Activated naive CD4-positive, alpha-beta T cell treated with anti-CD3 and anti-CD28 coated beads, Interleukin-2, amount 10 ng/mL, durations not matched to agents 7 days and 5 days (primary cell): ENCODE measurements around the gene ASCL4.

Experiments
- CTCF ChIA-PET: fragments of 350-600 bp; sonication (Branson Sonifier 250); formaldehyde crosslinking; loops from one replicate; lab custom pipeline; 2021; ENCODE audit warnings: antibody characterized with exemption; lab: Charles Lee
- DNase-seq: peaks from one replicate; pipeline ENCODE4 v3.0.0-alpha.2; 2020
- H3K27ac Mint-ChIP-seq: one replicate; pipeline ENCODE4 v1.8.0; 2021; ENCODE audit warnings: mild to moderate bottlenecking, moderate library complexity, mixed read lengths
- H3K27me3 Mint-ChIP-seq: one replicate; pipeline ENCODE4 v1.8.0; 2021; ENCODE audit warnings: mild to moderate bottlenecking, mixed read lengths
- H3K36me3 Mint-ChIP-seq: one replicate; pipeline ENCODE4 v1.8.0; 2021; ENCODE audit warnings: mixed read lengths
- H3K4me1 Mint-ChIP-seq: one replicate; pipeline ENCODE4 v1.8.0; 2021; ENCODE audit warnings: mixed read lengths
- H3K4me3 Mint-ChIP-seq: one replicate; pipeline ENCODE4 v1.8.0; 2021; ENCODE audit warnings: mild to moderate bottlenecking, moderate library complexity, mixed read lengths
- H3K9me3 Mint-ChIP-seq: one replicate; pipeline ENCODE4 v1.8.0; 2021; ENCODE audit warnings: mixed read lengths

ASCL4 gene

GRCh38 chr12:107760809-107761501, 13.5 kb upstream of the ASCL4 start, which contains the start of gene PRDM4:
Gene PRDM4 (minus strand): TSS chr12:107761137. CDS start chr12:107760515, 622 bp downstream.
- peak; percentile 91 for DNase-seq
- Mint-ChIP-seq H3K9me3 (no peaks in the 10 kb centered on the region), H3K36me3 (peaks cover 16% of the 10 kb centered on the region), H3K4me3 (peak within 1 kb of the TSS; percentile 92), H3K4me1 (peaks cover 31% of the 10 kb centered on the region), H3K27me3 (peaks cover 17% of the 10 kb centered on the region), H3K27ac (peak within 1 kb of the TSS; percentile 90)
- CTCF ChIA-PET, result no interaction called here

- H3K4me1 Mint-ChIP-seq, result peaks cover 31% of the 10 kb centered on the region
- peaks cover 15% of the 10 kb centered on the region for H3K36me3 Mint-ChIP-seq
- H3K9me3 Mint-ChIP-seq, result no peaks in the 10 kb centered on the region
- CTCF ChIA-PET, result no interaction called here
- no peak for DNase-seq
- H3K27ac Mint-ChIP-seq, result peak overlapping the region; percentile 24
- peak overlapping the region; percentile 76 for H3K4me3 Mint-ChIP-seq
- H3K27me3 Mint-ChIP-seq, result peaks cover 22% of the 10 kb centered on the region
These were observed 13.0 kb upstream of the ASCL4 start for GRCh38 chr12:107761502-107761904.

GRCh38 chr12:107762874-107763273, 11.6 kb upstream of the ASCL4 start:
- CTCF ChIA-PET, result no interaction called here
- no peak overlapping the region for H3K4me3 Mint-ChIP-seq
- peaks cover 7% of the 10 kb centered on the region for H3K36me3 Mint-ChIP-seq
- no peaks in the 10 kb centered on the region for H3K9me3 Mint-ChIP-seq
- peaks cover 23% of the 10 kb centered on the region for H3K27me3 Mint-ChIP-seq
- DNase-seq, result no peak
- peaks cover 25% of the 10 kb centered on the region for H3K4me1 Mint-ChIP-seq
- no peak overlapping the region for H3K27ac Mint-ChIP-seq

- Mint-ChIP-seq H3K4me3 (no peak overlapping the region), H3K27ac (no peak overlapping the region), H3K27me3 (peaks cover 23% of the 10 kb centered on the region), H3K9me3 (no peaks in the 10 kb centered on the region), H3K4me1 (peaks cover 9% of the 10 kb centered on the region), H3K36me3 (peaks cover 3% of the 10 kb centered on the region)
- no peak for DNase-seq
- CTCF ChIA-PET, result no interaction called here
These were observed 9.9 kb upstream of the ASCL4 start for GRCh38 chr12:107764626-107765025.

GRCh38 chr12:107765316-107765715, 9.2 kb upstream of the ASCL4 start:
- peaks cover 27% of the 10 kb centered on the region for H3K27me3 Mint-ChIP-seq
- no peaks in the 10 kb centered on the region for H3K9me3 Mint-ChIP-seq
- no peak overlapping the region for H3K27ac Mint-ChIP-seq
- peaks cover 3% of the 10 kb centered on the region for H3K4me1 Mint-ChIP-seq
- H3K4me3 Mint-ChIP-seq, result no peak overlapping the region
- CTCF ChIA-PET, result no interaction called here
- no peaks in the 10 kb centered on the region for H3K36me3 Mint-ChIP-seq
- no peak for DNase-seq

GRCh38 chr12:107767466-107767865, 7.0 kb upstream of the ASCL4 start:
- CTCF ChIA-PET, result interaction anchor here (0.7 to 1.1 kb wide), 2 partner anchors 15 to 97 kb away, joined by 3 to 4 read pairs; no protein-coding TSS in a partner anchor
- Mint-ChIP-seq H3K9me3 (no peaks in the 10 kb centered on the region), H3K27ac (no peak overlapping the region), H3K36me3 (no peaks in the 10 kb centered on the region), H3K27me3 (peaks cover 34% of the 10 kb centered on the region), H3K4me1 (no peaks in the 10 kb centered on the region), H3K4me3 (no peak overlapping the region)
- no peak for DNase-seq

- H3K36me3 Mint-ChIP-seq, result no peaks in the 10 kb centered on the region
- peak; percentile 24 for DNase-seq
- H3K9me3 Mint-ChIP-seq, result no peaks in the 10 kb centered on the region
- peak overlapping the region; percentile 15 for H3K4me3 Mint-ChIP-seq
- CTCF ChIA-PET, result no interaction called here
- peaks cover 17% of the 10 kb centered on the region for H3K4me1 Mint-ChIP-seq
- no peak overlapping the region for H3K27ac Mint-ChIP-seq
- peaks cover 94% of the 10 kb centered on the region for H3K27me3 Mint-ChIP-seq
These were observed 703 bp downstream of the ASCL4 start for GRCh38 chr12:107775093-107775721.

GRCh38 chr12:107776171-107776570, 1.7 kb downstream of the ASCL4 start:
- no peak overlapping the region for H3K4me3 Mint-ChIP-seq
- H3K27me3 Mint-ChIP-seq, result peaks cover 90% of the 10 kb centered on the region
- no peak overlapping the region for H3K27ac Mint-ChIP-seq

GRCh38 chr12:107778383-107779025, 4.0 kb downstream of the ASCL4 start:
- DNase-seq, result no peak
- H3K36me3 Mint-ChIP-seq, result no peaks in the 10 kb centered on the region
- no peaks in the 10 kb centered on the region for H3K9me3 Mint-ChIP-seq
- H3K27ac Mint-ChIP-seq, result no peak overlapping the region
- H3K4me3 Mint-ChIP-seq, result no peak overlapping the region
- H3K4me1 Mint-ChIP-seq, result peaks cover 16% of the 10 kb centered on the region
- CTCF ChIA-PET, result no interaction called here
- H3K27me3 Mint-ChIP-seq, result peaks cover 75% of the 10 kb centered on the region

More at GRCh38 chr12:107776171-107776570, 1.7 kb downstream of the ASCL4 start:
- H3K36me3 Mint-ChIP-seq, result no peaks in the 10 kb centered on the region
- peaks cover 17% of the 10 kb centered on the region for H3K4me1 Mint-ChIP-seq
- no peaks in the 10 kb centered on the region for H3K9me3 Mint-ChIP-seq
- CTCF ChIA-PET, result no interaction called here
- DNase-seq, result no peak

GRCh38 chr12:107779077-107779831, 4.8 kb downstream of the ASCL4 start:
- H3K4me1 Mint-ChIP-seq, result peaks cover 8% of the 10 kb centered on the region
- H3K9me3 Mint-ChIP-seq, result no peaks in the 10 kb centered on the region
- no peak overlapping the region for H3K27ac Mint-ChIP-seq
- H3K36me3 Mint-ChIP-seq, result no peaks in the 10 kb centered on the region
- CTCF ChIA-PET, result no interaction called here
- DNase-seq, result no peak
- peaks cover 71% of the 10 kb centered on the region for H3K27me3 Mint-ChIP-seq
- H3K4me3 Mint-ChIP-seq, result no peak overlapping the region

GRCh38 chr12:107780298-107780697, 5.8 kb downstream of the ASCL4 start:
- CTCF ChIA-PET, result interaction anchor here (0.8 kb wide), 1 partner anchor 109 kb away, joined by 3 read pairs; no protein-coding TSS in a partner anchor
- Mint-ChIP-seq H3K4me3 (no peak overlapping the region), H3K4me1 (no peaks in the 10 kb centered on the region), H3K9me3 (no peaks in the 10 kb centered on the region), H3K27ac (no peak overlapping the region), H3K36me3 (no peaks in the 10 kb centered on the region), H3K27me3 (peaks cover 67% of the 10 kb centered on the region)
- DNase-seq, result no peak

- Mint-ChIP-seq H3K27ac (no peak overlapping the region), H3K4me1 (no peaks in the 10 kb centered on the region), H3K27me3 (peaks cover 49% of the 10 kb centered on the region), H3K9me3 (no peaks in the 10 kb centered on the region), H3K4me3 (no peak overlapping the region), H3K36me3 (no peaks in the 10 kb centered on the region)
- no peak for DNase-seq
- CTCF ChIA-PET, result interaction anchor here (0.8 kb wide), 1 partner anchor 14 kb away, joined by 4 read pairs; no protein-coding TSS in a partner anchor
These were observed 7.6 kb downstream of the ASCL4 start for GRCh38 chr12:107782067-107782466.

- H3K4me3 Mint-ChIP-seq, result no peak overlapping the region
- no peaks in the 10 kb centered on the region for H3K9me3 Mint-ChIP-seq
- DNase-seq, result no peak
- CTCF ChIA-PET, result no interaction called here
- H3K36me3 Mint-ChIP-seq, result no peaks in the 10 kb centered on the region
- H3K27ac Mint-ChIP-seq, result no peak overlapping the region
- peaks cover 37% of the 10 kb centered on the region for H3K27me3 Mint-ChIP-seq
- H3K4me1 Mint-ChIP-seq, result no peaks in the 10 kb centered on the region
These were observed 9.2 kb downstream of the ASCL4 start for GRCh38 chr12:107783406-107784376.
